ENCODE data around the gene PRELID2.

The PRELID2 gene

GRCh38 chr5:145796318-145796717, 38.8 kb downstream of the PRELID2 start:
- DNase-seq (ENCODE audit: low spot score), result no peak

- DNase-seq (ENCODE audit: low spot score), result no peak
Observed at GRCh38 chr5:145793574-145793973, 41.6 kb downstream of the PRELID2 start.

DNA sequence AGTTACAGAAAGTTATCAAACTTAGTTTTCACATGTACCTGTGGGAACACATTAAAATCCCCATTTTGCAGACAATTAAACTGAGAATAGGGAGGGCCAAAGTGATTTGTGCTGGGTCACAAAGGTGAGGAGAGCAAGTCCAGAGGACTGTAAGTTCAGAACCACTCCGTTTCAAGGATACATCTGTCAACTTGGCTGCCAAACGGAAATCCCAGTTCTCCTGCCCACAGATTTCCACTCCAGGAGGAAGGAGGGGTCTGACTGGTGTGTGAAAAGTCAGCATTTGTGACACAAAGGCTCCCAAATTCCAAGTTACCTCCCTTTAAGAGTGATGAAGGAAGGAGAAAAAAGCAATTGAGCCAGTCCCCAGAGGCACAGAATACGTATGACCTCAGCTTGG, 42.3 kb downstream of the PRELID2 start:
- no peak for DNase-seq (ENCODE audit: low spot score)

DNA sequence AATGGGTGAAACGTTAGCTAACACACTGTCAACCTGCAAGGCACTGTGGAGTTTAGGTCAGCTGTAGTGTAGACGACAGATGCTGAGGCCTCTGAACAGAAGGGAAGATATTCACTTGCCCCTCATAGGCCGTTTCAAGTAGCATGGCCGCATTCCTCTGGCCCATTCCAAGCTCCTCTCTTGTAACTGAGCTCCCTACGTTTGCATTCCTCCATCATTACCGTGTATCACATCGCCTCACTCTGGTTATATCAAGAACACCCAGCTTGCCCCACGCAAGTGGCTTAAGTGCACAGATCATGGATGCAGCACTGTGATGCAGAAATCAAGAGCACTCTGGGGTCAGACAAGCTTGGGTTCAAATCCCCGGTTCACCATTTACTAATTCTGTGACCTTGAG, 43.3 kb downstream of the PRELID2 start:
- DNase-seq (ENCODE audit: low spot score), result no peak

GRCh38 chr5:145787996-145788395, 47.1 kb downstream of the PRELID2 start:
- no peak for DNase-seq (ENCODE audit: low spot score)

DNA sequence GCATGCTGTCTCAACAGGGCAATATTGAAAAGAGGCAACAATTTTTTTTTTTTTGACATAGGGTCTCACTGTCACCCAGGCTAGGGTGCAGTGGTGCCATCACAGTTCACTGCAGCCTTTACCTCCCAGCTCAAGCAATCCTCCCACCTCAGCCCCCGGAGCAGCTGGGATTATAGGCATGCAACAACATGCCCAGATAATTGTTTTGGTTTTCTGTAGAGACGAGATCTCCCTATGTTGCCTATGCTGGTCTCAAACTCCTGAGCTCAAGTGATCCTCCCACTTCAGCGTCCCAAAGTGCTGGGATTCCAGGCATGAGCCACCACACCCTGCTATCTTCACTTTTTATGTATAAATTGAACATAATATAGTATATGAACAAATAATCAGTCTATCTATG, 47.6 kb downstream of the PRELID2 start:
- DNase-seq (ENCODE audit: low spot score), result no peak

- DNase-seq (ENCODE audit: low spot score), result no peak
Observed at GRCh38 chr5:145787001-145787400, 48.1 kb downstream of the PRELID2 start.

DNA sequence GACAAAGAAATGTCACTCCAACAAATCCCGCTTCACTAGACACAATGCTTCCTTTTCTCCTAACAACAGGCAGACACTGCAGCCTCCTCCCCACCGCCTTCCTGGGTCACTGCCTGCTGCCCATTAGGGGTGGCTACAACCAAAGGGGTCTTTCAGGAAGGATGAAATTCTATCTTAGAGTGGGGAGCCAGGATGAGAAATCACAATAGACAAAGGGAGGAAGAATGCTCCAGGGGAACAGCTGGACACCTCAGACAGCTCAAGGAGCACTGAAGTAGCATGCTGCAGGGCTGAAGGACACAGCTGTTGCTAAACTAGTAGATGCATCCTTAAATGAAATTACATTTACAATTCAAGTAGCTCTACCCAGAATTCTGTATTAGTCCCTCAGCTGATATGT, 54.2 kb downstream of the PRELID2 start:
- no peak for DNase-seq (ENCODE audit: low spot score)

- no peak for DNase-seq (ENCODE audit: low spot score)
Observed at GRCh38 chr5:145778144-145778900, 56.8 kb downstream of the PRELID2 start.

DNA sequence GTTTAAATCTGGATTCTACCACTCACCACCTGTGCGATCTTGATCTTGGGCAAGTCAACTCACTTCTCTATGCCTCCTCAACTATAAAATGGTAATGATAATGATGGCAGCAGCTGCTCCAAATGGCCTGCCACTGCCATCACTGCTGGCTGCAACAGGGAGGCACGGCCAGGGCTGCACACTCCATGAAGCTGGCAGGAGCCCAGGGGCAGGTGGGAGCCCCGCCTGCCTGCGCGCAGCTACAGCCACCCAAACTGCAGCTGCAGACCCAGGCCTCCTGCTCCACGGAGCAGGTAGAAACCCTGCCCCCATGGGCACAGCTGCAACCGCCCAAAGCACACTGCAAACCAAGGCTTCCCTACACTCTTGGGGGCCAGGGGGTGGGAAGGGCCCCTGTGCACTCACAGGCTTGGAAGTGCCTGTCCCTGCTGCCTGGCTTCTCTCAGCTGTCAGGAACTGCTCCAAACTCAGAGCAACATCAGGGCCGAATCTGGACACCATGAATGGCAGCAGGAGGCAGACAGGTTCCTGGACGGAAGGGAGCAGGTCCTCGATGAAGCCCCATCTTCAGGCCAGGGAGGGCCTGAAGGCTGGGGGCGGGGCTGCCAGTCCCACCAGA, 57.6 kb downstream of the PRELID2 start:
- DNase-seq (ENCODE audit: low spot score), result no peak

- no peak for DNase-seq (ENCODE audit: low spot score)
Observed at GRCh38 chr5:145776886-145777285, 58.3 kb downstream of the PRELID2 start.

DNA sequence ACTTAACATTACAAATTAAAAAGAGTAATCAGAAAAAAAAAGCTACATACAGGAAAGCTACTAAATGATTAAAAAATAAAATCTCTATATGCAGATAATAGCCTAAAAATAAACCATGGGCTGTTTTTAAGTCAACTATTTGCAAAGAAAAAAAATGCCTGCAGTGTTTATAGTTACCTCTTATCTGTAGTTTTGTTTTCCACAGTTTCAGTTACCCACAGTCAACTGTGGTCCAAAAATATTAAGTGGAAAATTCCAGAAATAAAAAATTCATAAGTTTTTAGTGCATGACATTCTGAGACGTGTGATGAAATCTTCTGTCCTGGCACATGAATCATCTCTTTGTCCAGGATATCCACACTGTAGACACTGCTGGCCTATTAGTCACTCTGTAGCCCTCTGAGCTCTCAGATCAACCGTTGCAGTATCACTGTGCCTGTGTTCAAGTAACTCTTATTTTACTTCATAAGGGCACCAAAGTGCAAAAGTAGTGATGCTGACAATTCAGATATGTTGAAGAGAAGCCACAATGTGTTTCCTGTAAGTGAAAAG, 59.2 kb downstream of the PRELID2 start:
- DNase-seq (ENCODE audit: low spot score), result peak; percentile 9

DNA sequence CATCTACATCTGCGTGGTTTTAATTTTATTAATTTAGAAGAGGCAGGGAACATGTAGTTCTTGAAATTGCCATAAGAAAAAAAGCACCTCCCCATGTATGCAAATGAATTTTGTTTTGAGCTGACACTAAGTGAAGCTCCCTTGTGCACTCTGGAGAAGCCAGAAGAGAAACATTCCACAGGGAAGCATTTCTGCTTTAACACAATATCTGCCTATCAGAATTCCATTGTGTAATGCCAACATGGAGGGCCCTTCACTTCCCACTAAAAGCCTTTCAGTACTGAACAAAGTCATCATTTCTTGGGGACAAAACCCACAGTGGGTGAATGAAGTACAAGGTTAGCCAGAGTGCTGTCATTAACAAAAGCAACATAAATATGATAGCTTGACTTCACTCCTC, 59.7 kb downstream of the PRELID2 start:
- DNase-seq (ENCODE audit: low spot score), result no peak

DNA sequence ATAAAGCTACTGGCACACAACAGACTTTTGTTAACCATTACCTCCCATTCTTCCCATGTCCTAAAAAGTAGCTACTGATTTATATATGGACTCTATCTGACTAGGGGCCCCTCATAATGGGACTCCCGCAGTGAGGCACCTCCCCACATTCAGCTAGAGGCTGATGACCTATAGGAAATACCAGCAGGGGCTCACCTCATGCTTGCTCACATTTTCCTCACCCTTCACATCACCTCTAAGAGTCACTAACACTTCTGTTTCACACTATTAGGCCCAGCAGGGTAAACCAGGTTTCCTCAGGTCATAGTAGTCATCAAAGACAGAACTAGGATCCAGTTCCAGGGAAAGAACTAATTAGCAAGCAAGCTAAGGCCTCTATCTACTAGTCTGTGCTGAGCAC, 60.7 kb downstream of the PRELID2 start:
- DNase-seq (ENCODE audit: low spot score), result no peak

DNA sequence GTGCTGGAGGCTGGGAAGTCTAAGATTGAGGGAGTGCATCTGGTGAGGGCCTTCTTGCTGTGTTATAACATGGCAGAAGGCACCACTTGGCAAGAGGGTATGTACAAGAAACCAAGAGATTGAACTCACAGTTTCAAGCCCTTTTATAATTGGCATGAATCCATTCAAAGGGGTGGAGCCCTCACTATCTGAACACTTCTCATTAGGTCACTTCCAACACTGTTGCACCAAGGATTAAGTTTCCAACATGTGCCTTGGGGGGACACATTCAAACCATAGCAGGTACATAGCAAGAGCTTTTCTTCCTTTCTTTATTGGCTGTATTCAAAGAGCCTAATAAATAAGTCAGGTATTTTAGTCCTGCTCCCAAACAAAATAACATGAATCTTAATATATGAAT, 62.7 kb downstream of the PRELID2 start:
- DNase-seq (ENCODE audit: low spot score), result no peak

DNA sequence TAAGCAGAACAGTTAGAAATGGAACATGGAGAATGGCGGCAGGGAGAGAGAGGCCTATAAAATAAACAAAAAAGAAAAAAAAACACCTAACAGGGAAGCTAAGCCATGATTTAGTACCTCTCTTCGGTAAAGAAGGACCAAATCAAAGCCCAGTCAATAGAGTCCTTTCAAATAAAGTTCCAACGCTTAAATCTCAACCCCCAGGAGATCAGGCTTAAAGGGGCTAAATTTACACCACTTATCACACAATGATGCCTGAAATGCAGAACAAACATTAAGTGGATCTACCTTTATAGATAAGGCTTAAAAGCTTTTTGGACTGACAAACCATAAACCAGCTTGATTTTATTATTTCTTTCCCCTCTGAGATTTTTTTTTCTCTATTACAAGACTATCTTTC, 66.3 kb downstream of the PRELID2 start:
- no peak for DNase-seq (ENCODE audit: low spot score)

- DNase-seq (ENCODE audit: low spot score), result no peak
Observed at GRCh38 chr5:145764325-145764724, 70.8 kb downstream of the PRELID2 start.

GRCh38 chr5:145762833-145763232, 72.3 kb downstream of the PRELID2 start:
- no peak for DNase-seq (ENCODE audit: low spot score)

GRCh38 chr5:145761254-145761653, 73.9 kb downstream of the PRELID2 start:
- DNase-seq (ENCODE audit: low spot score), result no peak

DNA sequence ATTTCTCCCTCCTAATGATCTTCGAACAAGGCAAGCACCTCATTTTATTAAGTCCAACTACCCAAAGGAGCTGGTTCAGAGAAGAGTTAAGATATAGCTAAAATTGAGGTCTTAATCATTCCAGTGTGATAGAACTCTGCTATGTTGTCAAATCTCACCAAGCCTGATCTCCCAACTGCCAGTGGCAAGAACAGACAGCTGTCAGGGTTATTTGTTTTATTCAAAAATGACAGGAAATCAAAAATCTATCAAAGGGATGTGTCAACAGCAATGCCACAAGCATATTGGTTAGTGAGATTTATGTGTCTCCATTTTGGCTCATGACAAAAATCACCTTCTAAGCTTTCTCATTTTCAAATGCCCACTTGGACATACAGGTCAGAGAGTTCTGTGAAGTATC, 74.5 kb downstream of the PRELID2 start:
- no peak for DNase-seq (ENCODE audit: low spot score)

GRCh38 chr5:145752947-145753346, 82.2 kb downstream of the PRELID2 start:
- DNase-seq (ENCODE audit: low spot score), result no peak

- DNase-seq (ENCODE audit: low spot score), result no peak
Observed at GRCh38 chr5:145752534-145752933, 82.6 kb downstream of the PRELID2 start.

GRCh38 chr5:145750199-145750598, 84.9 kb downstream of the PRELID2 start:
- DNase-seq (ENCODE audit: low spot score), result no peak

All from LoVo (cell line).